Measurements from ENCODE around the gene AQP12A.

DNA sequence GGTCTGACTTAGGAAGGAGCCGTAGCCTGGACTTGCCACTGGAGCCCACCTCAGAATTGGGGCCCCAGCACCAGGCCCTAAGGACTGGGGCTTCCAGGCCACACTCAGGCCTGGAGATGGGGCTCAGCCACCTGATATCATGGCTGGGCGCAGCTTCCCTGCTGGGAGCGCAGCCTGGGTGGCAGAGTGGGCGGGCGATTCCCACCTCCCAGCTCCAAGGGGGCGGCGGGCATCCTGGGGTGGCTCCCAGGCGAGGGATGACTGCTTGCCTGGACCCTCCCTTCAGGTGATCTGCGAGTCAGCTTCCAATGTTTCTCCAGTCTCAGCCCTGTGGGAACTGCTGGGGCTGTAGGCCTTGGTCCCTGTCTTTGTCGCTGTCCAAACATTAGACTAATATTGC is 46.3 kb upstream of the AQP12A start:
- TF ChIP-seq, protein P1, sequence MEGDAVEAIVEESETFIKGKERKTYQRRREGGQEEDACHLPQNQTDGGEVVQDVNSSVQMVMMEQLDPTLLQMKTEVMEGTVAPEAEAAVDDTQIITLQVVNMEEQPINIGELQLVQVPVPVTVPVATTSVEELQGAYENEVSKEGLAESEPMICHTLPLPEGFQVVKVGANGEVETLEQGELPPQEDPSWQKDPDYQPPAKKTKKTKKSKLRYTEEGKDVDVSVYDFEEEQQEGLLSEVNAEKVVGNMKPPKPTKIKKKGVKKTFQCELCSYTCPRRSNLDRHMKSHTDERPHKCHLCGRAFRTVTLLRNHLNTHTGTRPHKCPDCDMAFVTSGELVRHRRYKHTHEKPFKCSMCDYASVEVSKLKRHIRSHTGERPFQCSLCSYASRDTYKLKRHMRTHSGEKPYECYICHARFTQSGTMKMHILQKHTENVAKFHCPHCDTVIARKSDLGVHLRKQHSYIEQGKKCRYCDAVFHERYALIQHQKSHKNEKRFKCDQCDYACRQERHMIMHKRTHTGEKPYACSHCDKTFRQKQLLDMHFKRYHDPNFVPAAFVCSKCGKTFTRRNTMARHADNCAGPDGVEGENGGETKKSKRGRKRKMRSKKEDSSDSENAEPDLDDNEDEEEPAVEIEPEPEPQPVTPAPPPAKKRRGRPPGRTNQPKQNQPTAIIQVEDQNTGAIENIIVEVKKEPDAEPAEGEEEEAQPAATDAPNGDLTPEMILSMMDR (IDR thresholded peaks at IDR 0.05): no peak
- TF ChIP-seq POLR2A (IDR thresholded peaks at IDR 0.05): no peak

Measured in adrenal gland (tissue), 5 donors.